Measurements from ENCODE around the gene CELA3B.
A peak's percentile ranks its signal among the peaks of the same experiment; 100 is the strongest.
"Not testable (repeated sequence)": the region's sequence is repeated elsewhere in the genome, so short reads cannot be mapped to it uniquely, and the experiment has no call there.

Gene CELA3B

DNA sequence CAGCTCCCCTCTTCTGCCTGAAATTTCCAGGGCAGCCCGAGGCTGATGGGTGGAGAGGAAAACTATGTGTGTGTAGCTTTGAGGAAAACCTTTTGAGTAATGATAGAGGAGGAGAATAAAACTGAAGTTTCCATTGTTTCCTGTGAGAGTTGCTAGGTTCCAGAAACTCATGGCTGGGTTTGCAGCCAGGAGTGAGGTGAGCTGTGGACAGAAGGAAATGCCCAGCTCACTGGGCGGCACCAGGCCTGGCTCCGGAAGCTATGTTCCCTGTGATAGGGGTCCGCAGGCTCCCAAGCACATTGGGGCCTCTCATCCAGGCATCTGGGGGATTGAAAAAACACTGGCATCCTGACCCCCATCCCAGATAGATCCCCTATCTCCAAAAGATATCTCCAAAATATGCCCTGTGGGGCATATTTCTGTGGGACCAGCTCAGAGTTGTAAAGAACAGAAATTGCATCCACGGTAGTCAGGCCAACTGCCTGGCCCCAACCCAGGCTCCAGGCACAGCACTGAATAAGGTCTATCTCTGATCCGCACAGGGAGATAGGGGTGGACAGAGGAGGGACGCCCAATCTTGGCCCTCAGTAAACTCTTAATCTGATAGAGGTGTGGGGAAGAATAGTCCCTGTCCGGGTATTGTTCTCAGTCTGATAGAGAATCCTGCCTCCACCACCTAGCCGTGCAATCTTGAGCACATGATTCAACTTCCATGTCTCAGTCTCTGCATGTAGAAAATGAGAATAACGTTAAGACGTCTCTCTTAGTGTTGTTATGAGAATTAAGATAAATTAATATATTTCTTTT is 37.9 kb upstream of the CELA3B start:
- TF ChIP-seq, protein P1, sequence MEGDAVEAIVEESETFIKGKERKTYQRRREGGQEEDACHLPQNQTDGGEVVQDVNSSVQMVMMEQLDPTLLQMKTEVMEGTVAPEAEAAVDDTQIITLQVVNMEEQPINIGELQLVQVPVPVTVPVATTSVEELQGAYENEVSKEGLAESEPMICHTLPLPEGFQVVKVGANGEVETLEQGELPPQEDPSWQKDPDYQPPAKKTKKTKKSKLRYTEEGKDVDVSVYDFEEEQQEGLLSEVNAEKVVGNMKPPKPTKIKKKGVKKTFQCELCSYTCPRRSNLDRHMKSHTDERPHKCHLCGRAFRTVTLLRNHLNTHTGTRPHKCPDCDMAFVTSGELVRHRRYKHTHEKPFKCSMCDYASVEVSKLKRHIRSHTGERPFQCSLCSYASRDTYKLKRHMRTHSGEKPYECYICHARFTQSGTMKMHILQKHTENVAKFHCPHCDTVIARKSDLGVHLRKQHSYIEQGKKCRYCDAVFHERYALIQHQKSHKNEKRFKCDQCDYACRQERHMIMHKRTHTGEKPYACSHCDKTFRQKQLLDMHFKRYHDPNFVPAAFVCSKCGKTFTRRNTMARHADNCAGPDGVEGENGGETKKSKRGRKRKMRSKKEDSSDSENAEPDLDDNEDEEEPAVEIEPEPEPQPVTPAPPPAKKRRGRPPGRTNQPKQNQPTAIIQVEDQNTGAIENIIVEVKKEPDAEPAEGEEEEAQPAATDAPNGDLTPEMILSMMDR (IDR thresholded peaks at IDR 0.05): no peak
- no peak for TF ChIP-seq ZFX (IDR thresholded peaks at IDR 0.05; ENCODE audit: borderline replicate concordance)
- H3K27ac ChIP-seq: no peak overlapping the region

DNA sequence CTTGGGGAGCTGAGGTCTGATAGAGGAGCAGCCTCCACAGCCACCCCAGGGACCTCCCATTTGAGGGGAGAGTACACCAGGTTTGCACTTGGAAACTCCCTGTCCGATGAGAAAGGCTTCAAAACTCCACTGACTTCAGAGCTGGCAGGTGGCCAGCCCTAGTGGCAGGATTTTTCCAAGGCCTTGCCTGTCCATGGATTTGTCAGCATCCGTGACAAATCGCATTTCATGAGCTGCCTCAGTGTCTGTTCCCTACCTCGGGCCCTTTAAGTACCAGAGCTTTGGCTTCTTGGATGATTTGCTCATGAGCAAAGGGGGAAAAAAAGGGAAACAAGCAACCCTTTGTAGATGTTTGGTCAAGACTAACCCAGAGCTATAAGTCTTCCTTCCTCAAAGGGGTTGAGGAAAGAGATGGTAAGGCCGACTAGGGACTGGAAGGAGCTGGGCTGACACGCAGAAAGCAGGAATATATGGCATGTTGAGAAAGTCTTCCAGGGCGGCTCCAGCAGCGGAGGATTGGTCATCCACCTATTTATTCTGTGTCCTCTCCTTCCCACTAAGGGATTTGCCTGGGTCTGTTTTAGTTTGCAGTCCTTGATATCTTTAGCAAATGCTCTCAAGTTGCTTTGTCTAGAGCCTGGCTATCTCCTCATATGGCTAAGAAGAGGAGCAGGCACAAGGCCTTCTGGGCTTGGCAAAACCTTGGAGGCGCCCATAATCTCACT is 37.0 kb upstream of the CELA3B start:
- no peak for TF ChIP-seq ZFX (IDR thresholded peaks at IDR 0.05; ENCODE audit: borderline replicate concordance)
- TF ChIP-seq, protein P1 (IDR thresholded peaks at IDR 0.05): peak; percentile 55
- no peak overlapping the region for H3K27ac ChIP-seq

DNA sequence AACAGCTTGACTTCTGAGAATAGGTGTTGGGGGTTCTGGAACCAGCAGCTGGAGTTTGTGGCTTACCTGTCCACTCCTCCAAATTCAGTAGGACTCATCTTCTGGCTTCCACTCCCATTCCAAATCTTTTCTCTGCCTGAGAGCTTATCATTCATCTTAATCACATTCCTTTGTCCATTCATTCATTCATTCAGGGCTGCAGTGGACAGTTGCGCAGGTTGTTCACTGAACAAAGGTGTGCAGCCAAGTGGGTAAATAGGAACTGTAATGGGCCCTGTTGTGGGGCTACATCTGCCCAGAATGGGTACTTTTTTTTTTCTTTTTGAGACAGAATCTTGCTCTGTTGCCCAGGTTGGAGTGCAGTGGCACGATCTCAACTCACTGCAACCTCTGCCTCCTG is 36.3 kb upstream of the CELA3B start:
- no peak overlapping the region for H3K27ac ChIP-seq
- TF ChIP-seq, protein P1 (IDR thresholded peaks at IDR 0.05): no peak
- TF ChIP-seq ZFX (IDR thresholded peaks at IDR 0.05; ENCODE audit: borderline replicate concordance): no peak

DNA sequence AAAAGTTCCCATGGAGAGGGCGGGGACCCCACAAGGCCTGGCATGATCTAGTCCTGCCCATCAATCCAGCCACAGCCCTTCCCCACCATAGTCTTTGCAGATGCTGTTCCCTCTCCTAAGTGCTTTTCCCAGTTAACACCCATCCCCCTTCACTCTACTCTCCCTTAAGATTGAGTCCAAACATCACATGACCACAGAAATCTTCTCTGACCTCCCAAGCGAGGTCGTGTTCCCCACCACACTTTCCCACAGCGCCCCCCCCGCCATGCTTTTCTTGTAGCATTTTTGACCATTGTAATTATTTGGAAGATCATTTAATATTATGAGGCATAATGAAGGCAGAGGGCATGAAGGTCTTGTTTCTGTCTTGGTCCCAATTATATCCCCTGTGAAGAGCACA is 35.5 kb upstream of the CELA3B start:
- TF ChIP-seq ZFX (IDR thresholded peaks at IDR 0.05; ENCODE audit: borderline replicate concordance): no peak
- TF ChIP-seq, protein P1 (IDR thresholded peaks at IDR 0.05): no peak
- H3K27ac ChIP-seq: no peak overlapping the region

DNA sequence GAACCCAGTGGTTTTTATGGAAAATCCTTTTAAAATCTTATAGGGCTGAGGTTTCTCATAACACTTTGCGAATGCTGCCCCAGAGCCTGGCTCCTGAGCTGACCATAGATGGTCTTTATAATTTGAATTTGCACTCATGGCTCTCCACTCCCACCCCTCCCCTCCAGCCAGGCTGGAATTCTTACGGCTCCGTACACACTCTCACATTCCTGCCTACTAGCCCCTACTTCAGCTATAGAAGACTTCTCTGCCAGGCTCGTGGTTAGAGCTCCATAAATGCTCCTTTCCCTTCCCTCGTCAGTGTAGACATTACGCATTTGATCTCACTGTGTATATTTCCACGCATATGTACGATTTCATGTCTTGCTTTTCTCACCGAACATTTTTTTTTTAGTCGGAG is 34.4 kb upstream of the CELA3B start:
- H3K27ac ChIP-seq: no peak overlapping the region
- no peak for TF ChIP-seq ZFX (IDR thresholded peaks at IDR 0.05; ENCODE audit: borderline replicate concordance)
- TF ChIP-seq, protein P1 (IDR thresholded peaks at IDR 0.05): no peak

DNA sequence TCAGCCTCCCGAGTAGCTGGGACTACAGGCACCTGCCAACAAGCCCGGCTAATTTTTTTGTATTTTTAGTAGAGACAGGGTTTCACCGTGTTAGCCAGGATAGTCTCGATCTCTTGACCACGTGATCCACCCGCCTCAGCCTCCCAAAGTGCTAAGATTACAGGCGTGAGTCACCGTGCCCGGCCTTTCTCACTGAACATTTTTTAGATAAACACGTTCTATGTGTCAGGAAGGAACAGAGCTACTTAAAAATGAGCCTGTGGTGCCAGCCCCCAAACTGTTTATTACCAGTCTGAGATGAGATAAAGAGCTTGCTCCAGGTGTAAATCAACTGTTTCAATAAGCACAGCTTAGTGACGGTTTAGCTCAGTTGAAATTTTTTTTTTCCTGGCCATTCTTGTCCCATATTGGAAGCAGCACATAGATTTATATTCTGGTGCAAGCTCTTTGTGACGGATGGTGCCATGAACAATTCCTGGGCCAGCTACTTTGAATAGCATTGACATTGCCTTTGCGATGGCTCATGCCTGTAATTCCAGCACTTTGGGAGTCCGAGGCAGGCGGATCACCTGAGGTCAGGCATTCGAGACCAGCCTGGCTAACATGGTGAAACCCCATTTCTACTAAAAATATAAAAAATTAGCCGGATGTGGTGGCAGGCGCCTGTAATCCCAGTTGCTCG is 33.7 kb upstream of the CELA3B start:
- not testable (repeated sequence) for H3K27ac ChIP-seq

DNA sequence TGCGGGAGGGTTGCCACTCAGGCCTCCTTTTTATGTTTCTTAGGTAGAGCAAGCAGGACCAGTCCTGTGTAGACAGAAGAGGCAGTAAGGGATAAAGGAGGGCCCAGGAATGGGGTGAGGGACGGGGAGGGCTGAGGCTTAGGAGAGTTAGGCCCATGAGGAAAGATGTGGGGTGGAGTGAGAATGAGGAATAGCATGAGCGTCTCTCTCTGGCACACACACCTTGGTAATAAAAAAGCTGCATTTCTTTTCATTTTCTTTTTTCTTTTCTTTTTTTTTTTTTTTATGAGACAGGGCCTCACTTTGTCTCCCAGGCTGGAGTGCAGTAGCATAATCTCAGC is 32.1 kb upstream of the CELA3B start:
- TF ChIP-seq, protein P1 (IDR thresholded peaks at IDR 0.05): no peak
- no peak for TF ChIP-seq ZFX (IDR thresholded peaks at IDR 0.05; ENCODE audit: borderline replicate concordance)
- no peak overlapping the region for H3K27ac ChIP-seq
